Panc1 (cell line): ENCODE results near the gene PQBP1.

ENCODE experiments used
- CTCF ChIP-seq: fragments of 450-650 bp; IDR thresholded peaks from 2 replicates; pipeline ENCODE4 v1.5.1; 2017; ENCODE audit warnings: mild to moderate bottlenecking
- REST ChIP-seq, 2 experiments: IDR thresholded peaks; 2 replicates each; pipeline ENCODE4 v1.6.1; 2011 to 2012; ENCODE audit warnings: low read depth in 2 of 2, control low read depth in 1 of 2, low read length in 1 of 2, mild to moderate bottlenecking in 1 of 2, moderate library complexity in 1 of 2; ENCODE audit not compliant: insufficient read depth in 1 of 2
- SIN3A ChIP-seq: IDR thresholded peaks from 2 replicates; pipeline ENCODE4 v1.6.1; 2012; ENCODE audit warnings: low read depth, mild to moderate bottlenecking, low read length, moderate library complexity, borderline replicate concordance; ENCODE audit not compliant: insufficient read depth

- no peak for TF ChIP-seq SIN3A
- TF ChIP-seq CTCF, result no peak
- no peak for TF ChIP-seq REST (IDR thresholded peaks at IDR 0.05; ENCODE audit: insufficient read depth in 1 of 2, low read depth in 2 of 2, low read length in 1 of 2)
Observed at GRCh38 chrX:48920718-48921104, 23.0 kb downstream of the PQBP1 start.
